ENCODE results near the gene JAKMIP1.
"Not testable (repeated sequence)": the region's sequence is repeated elsewhere in the genome, so short reads cannot be mapped to it uniquely, and the experiment has no call there.

JAKMIP1 gene

GRCh38 chr4:6222761-6223292 is 22.5 kb upstream of the JAKMIP1 start:
- TF ChIP-seq, protein P1, sequence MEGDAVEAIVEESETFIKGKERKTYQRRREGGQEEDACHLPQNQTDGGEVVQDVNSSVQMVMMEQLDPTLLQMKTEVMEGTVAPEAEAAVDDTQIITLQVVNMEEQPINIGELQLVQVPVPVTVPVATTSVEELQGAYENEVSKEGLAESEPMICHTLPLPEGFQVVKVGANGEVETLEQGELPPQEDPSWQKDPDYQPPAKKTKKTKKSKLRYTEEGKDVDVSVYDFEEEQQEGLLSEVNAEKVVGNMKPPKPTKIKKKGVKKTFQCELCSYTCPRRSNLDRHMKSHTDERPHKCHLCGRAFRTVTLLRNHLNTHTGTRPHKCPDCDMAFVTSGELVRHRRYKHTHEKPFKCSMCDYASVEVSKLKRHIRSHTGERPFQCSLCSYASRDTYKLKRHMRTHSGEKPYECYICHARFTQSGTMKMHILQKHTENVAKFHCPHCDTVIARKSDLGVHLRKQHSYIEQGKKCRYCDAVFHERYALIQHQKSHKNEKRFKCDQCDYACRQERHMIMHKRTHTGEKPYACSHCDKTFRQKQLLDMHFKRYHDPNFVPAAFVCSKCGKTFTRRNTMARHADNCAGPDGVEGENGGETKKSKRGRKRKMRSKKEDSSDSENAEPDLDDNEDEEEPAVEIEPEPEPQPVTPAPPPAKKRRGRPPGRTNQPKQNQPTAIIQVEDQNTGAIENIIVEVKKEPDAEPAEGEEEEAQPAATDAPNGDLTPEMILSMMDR (IDR thresholded peaks at IDR 0.05; ENCODE audit: low read depth, low read length): no peak
- in situ Hi-C loops (cut with HindIII; ENCODE audit: low sequenced_read_pairs): no loop called here

GRCh38 chr4:6221851-6222760 is 21.8 kb upstream of the JAKMIP1 start:
- in situ Hi-C loops (cut with HindIII; ENCODE audit: low sequenced_read_pairs): no loop called here
- no peak overlapping the region for H3K4me3 ChIP-seq (ENCODE audit: low read depth, low read length)
- peak; percentile 9 for DNase-seq (ENCODE audit: low read depth, low spot score)
- TF ChIP-seq, protein P1 (IDR thresholded peaks at IDR 0.05; ENCODE audit: low read depth, low read length): no peak

More at GRCh38 chr4:6222761-6223292, 22.5 kb upstream of the JAKMIP1 start:
- no peak overlapping the region for H3K4me3 ChIP-seq (ENCODE audit: low read depth, low read length)
- DNase-seq (ENCODE audit: low read depth, low spot score): no peak

- no peak overlapping the region for H3K4me3 ChIP-seq (ENCODE audit: low read depth, low read length)
- in situ Hi-C loops (cut with HindIII; ENCODE audit: low sequenced_read_pairs): no loop called here
- DNase-seq (ENCODE audit: low read depth, low spot score): no peak
- TF ChIP-seq, protein P1 (IDR thresholded peaks at IDR 0.05; ENCODE audit: low read depth, low read length): no peak
Measured at GRCh38 chr4:6221301-6221850, 21.0 kb upstream of the JAKMIP1 start.

- DNase-seq (ENCODE audit: low read depth, low spot score): no peak
- TF ChIP-seq, protein P1 (IDR thresholded peaks at IDR 0.05; ENCODE audit: low read depth, low read length): no peak
- H3K4me3 ChIP-seq (ENCODE audit: low read depth, low read length): no peak overlapping the region
- in situ Hi-C loops (cut with HindIII; ENCODE audit: low sequenced_read_pairs): no loop called here
Measured at GRCh38 chr4:6217716-6218381, 17.5 kb upstream of the JAKMIP1 start.

DNA sequence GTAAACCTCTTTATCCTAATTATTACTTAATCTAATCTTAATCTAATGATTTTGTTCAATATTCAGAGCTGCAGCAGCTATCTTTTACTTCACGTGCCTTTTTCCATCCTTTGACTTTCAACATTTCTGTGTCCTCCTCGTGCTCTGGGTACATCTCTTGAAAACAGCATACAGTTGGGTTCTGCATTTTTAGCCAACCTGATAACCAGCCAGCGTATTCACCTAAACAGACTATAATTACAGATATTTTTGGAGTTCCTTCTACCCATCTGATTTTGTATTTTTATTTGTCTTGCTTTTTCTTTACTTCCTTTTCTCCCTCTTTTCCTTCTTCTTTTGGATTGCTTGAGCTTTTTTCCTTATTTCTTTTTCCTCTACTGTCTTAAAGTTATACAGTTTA is 16.2 kb upstream of the JAKMIP1 start:
- DNase-seq (ENCODE audit: low read depth, low spot score): no peak
- no peak overlapping the region for H3K4me3 ChIP-seq (ENCODE audit: low read depth, low read length)
- in situ Hi-C loops (cut with HindIII; ENCODE audit: low sequenced_read_pairs): no loop called here
- TF ChIP-seq, protein P1 (IDR thresholded peaks at IDR 0.05; ENCODE audit: low read depth, low read length): no peak

DNA sequence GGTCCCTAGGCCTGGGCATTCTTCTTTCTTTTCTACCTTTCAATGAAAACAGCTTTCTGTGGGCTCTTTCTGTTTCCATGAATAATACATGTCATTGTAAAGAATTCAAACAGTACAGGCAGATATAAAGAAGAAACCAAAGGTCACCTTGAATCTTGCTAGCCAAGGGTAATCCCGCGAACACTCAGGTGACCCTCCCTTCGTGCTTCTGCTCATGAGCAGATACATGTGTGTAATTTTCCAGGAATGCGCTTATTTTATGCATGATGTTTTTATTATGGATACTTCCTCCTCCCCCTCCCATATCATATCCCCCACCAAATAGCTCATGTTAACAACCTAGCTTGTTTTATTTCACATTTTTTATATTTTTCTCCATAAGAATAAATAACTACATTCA is 9.6 kb upstream of the JAKMIP1 start:
- in situ Hi-C loops (cut with HindIII; ENCODE audit: low sequenced_read_pairs): no loop called here
- no peak for DNase-seq (ENCODE audit: low read depth, low spot score)
- TF ChIP-seq, protein P1 (IDR thresholded peaks at IDR 0.05; ENCODE audit: low read depth, low read length): no peak
- no peak overlapping the region for H3K4me3 ChIP-seq (ENCODE audit: low read depth, low read length)

DNA sequence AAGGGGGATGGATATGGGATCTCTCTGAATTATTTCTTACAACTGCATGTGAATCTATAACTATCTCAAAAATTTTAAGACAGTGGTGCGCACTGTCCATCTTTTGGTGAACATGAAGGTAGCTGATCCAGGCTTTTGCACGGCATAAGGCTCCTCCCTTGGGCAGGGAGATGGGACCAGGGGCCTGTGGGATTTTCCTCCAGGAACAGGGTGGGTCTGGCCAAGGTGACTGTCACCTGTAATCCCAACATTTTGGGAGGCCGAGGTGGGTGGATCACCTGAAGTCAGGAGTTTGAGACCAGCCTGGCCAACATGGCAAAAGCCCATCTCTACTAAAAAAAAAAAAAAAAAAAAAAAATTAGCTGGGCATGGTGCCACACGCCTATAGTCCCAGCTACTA is 8.9 kb upstream of the JAKMIP1 start:
- in situ Hi-C loops (cut with HindIII; ENCODE audit: low sequenced_read_pairs); DNase-seq (ENCODE audit: low read depth, low spot score); H3K4me3 ChIP-seq (ENCODE audit: low read depth, low read length): not testable (repeated sequence)
